Measurements from ENCODE around the gene UBC. TPM values are rescaled to one million over a fixed set of nuclear protein-coding genes. Genes with fewer than 3 reads are reported as not detected.

Gene UBC
- total RNA-seq, 4 donors from 2014 or later = 1,267 to 2,383 (median 1,576) TPM

DNA sequence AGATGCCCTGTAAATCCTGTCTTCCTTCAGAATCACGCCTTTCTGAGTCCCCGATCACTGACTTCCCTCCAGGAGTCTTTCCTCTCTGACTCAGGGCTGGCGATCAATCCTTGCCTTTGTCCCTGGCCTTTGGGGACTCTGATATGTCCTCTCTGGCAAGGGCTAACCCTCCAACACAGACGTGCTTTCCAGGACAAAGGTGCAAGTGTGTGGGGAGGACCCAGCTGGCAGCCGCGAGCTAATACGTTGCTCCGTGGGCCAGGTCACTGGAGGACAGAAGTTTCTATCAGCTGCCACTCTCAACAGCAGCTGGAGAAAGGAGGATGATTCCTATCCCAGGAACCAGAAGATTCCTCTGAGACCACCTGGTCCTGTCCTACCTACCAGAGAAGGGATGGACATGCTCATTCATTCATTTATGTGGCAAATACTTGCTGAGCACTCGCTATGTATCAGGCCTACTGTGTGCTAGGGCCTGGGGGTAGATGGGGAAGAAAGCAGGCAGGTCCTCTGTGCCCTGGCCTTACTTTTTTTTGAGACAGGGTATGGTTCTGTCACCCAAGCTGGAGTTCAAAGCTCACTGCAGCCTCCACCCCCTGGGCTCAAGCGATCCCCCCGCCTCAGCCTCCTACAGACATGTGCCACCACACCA, 42.3 kb downstream of the UBC start:
- 80% methylated on average over 11 of the region's 11 CpGs for WGBS
- DNase-seq (ENCODE audit: extremely low spot score) = no peak
- no peak overlapping the region for H3K27ac ChIP-seq (replicated peaks in 1 of 4)
- TF ChIP-seq, protein P1, sequence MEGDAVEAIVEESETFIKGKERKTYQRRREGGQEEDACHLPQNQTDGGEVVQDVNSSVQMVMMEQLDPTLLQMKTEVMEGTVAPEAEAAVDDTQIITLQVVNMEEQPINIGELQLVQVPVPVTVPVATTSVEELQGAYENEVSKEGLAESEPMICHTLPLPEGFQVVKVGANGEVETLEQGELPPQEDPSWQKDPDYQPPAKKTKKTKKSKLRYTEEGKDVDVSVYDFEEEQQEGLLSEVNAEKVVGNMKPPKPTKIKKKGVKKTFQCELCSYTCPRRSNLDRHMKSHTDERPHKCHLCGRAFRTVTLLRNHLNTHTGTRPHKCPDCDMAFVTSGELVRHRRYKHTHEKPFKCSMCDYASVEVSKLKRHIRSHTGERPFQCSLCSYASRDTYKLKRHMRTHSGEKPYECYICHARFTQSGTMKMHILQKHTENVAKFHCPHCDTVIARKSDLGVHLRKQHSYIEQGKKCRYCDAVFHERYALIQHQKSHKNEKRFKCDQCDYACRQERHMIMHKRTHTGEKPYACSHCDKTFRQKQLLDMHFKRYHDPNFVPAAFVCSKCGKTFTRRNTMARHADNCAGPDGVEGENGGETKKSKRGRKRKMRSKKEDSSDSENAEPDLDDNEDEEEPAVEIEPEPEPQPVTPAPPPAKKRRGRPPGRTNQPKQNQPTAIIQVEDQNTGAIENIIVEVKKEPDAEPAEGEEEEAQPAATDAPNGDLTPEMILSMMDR (IDR thresholded peaks at IDR 0.05) = no peak
- no peak for TF ChIP-seq POLR2AphosphoS5 (IDR thresholded peaks at IDR 0.05)
- no peak for TF ChIP-seq EP300 (IDR thresholded peaks at IDR 0.05)
- H3K9me3 ChIP-seq = no peaks in the 10 kb centered on the region
- no peaks in the 10 kb centered on the region for H3K36me3 ChIP-seq
- H3K4me1 ChIP-seq = no peaks in the 10 kb centered on the region
- intact Hi-C loops (cut with DNase I) = no loop called here
- no peak overlapping the region for H3K4me3 ChIP-seq
- no peaks in the 10 kb centered on the region for H3K27me3 ChIP-seq

DNA sequence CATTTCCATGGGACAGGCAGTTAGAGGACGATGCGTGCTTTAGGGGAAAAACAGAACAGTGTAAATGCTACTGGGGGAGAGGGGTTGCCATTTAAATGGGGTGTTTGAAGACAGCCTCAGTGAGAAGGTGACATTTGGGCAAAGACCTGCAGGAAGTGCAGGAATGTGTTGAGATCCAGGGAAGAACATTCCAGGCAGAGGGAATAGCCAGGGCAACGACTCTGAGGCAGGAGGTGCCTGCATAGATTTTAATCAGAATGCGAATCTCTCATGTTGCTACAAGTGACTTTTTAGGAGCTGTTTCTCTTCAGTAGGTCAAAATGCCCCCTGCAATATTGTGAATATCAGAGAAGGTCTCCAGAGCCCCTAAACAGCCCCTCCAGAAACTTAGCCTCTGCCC, 43.2 kb downstream of the UBC start:
- Histone ChIP-seq H3K27me3 (no peaks in the 10 kb centered on the region), H3K9me3 (no peaks in the 10 kb centered on the region), H3K4me3 (no peak overlapping the region), H3K27ac (replicated peaks in 1 of 4) (no peak overlapping the region), H3K36me3 (no peaks in the 10 kb centered on the region), H3K4me1 (no peaks in the 10 kb centered on the region)
- no peak for DNase-seq (ENCODE audit: extremely low spot score)
- no peak for TF ChIP-seq POLR2AphosphoS5 (IDR thresholded peaks at IDR 0.05)
- TF ChIP-seq, protein P1 (IDR thresholded peaks at IDR 0.05) = no peak
- TF ChIP-seq POLR2A (IDR thresholded peaks at IDR 0.05; ENCODE audit: low read depth) = no peak
- no peak for TF ChIP-seq EP300 (IDR thresholded peaks at IDR 0.05)
- WGBS = 90% methylated on average over 4 of the region's 4 CpGs
- intact Hi-C loops (cut with DNase I) = no loop called here

DNA sequence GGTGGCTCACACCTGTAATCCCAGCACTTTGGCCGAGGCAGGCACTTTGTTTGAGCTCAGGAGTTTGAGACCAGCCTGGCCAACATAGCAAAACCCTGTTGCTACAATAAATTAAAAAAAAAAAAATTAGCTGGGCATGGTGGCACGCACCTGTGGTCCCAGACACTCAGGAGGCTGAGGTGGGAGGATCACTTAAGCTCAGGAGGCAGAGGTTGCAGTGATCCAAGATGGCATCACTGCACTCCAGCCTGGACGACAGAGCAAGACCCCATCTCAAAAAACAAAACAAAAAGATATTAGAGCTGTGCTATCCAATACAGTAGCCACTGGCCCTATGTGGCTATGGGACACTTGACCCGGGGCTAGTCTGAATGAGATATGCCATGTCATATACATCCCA, 43.9 kb downstream of the UBC start:
- Histone ChIP-seq H3K4me3 (no peak overlapping the region), H3K27me3 (no peaks in the 10 kb centered on the region), H3K36me3 (no peaks in the 10 kb centered on the region), H3K4me1 (no peaks in the 10 kb centered on the region), H3K9me3 (no peaks in the 10 kb centered on the region), H3K27ac (replicated peaks in 1 of 4) (no peak overlapping the region)
- intact Hi-C loops (cut with DNase I) = no loop called here
- 85% methylated on average over 4 of the region's 4 CpGs for WGBS
- TF ChIP-seq POLR2AphosphoS5 (IDR thresholded peaks at IDR 0.05) = no peak
- TF ChIP-seq POLR2A (IDR thresholded peaks at IDR 0.05; ENCODE audit: low read depth) = no peak
- TF ChIP-seq, protein P1 (IDR thresholded peaks at IDR 0.05) = no peak
- no peak for TF ChIP-seq EP300 (IDR thresholded peaks at IDR 0.05)
- DNase-seq (ENCODE audit: extremely low spot score) = no peak

DNA sequence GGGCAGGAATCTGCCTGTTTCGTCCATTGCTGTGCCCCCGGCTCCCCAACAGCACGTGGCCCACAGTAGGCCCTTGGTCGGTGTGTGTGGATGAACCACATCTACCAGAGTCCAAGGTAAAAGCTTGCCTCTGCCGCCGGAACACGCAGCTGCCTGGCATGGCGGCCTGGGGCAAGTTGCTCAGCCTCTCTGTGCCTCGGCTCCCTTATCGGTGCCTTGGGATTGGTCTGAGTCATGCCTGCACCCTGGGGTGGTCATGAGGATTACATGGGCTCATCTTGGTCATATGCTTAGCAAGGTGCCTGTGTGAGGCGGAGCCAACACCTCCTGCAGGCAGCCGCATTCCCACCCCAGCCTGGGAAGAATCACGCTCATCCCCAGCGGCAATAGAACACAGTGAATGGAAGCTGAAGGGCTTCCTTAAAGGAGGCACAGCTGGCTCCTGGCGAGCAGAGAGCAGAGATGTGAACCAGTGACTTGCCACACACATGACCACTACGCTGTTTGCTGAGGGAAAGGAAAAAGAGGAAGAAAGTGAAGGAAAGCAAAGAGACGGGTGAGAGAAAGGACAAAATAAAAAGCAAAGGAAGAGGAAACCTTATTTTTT, 45.3 kb downstream of the UBC start:
- H3K4me3 ChIP-seq = no peak overlapping the region
- DNase-seq (ENCODE audit: extremely low spot score) = no peak
- 64% methylated on average over 16 of the region's 17 CpGs for WGBS

More for the DNA sequence above, 45.3 kb downstream of the UBC start:
- no peaks in the 10 kb centered on the region for H3K27me3 ChIP-seq
- intact Hi-C loops (cut with DNase I) = no loop called here
- no peaks in the 10 kb centered on the region for H3K9me3 ChIP-seq
- peak overlapping the region in 3 of 4 donors; percentile 46 to 53 (median 46) for H3K27ac ChIP-seq (replicated peaks in 1 of 4)
- peaks cover 1 to 5% (median 3%) of the 10 kb centered on the region in 4 donors for H3K4me1 ChIP-seq
- TF ChIP-seq POLR2AphosphoS5 (IDR thresholded peaks at IDR 0.05) (peak in 1 of 2 donors; percentile 37), EP300 (IDR thresholded peaks at IDR 0.05) (no peak), POLR2A (IDR thresholded peaks at IDR 0.05; ENCODE audit: low read depth) (no peak)
- TF ChIP-seq, protein P1 (IDR thresholded peaks at IDR 0.05) = no peak
- H3K36me3 ChIP-seq = no peaks in the 10 kb centered on the region

Data from esophagus muscularis mucosa (tissue), 4 donors.